A549 (cell line): ENCODE measurements around the gene PRKAR2B. TPM values are rescaled to one million over a fixed set of nuclear protein-coding genes. Genes with fewer than 3 reads are reported as not detected.

Experiments used
- ATAC-seq, 2 experiments: fragments of 200-7000 bp in 1 of 2; fragments of >200 bp in 1 of 2; cut with Nextera tagmentation in 1 of 2; cut with Tn5 transposase in 1 of 2; 3 replicates each; pipeline versions ENCODE4 v1.8.0 to v1.9.1; 2018 to 2020; ENCODE audit warnings: mild to moderate bottlenecking in 1 of 2, moderate library complexity in 1 of 2
- CTCF ChIA-PET: fragments of 300-600 bp; sonication (Branson Sonifier 250); formaldehyde crosslinking; extraction: SDS; loops from one replicate; lab custom pipeline; 2021; ENCODE audit warnings: antibody characterized with exemption, inconsistent platforms; lab: Yijun Ruan, JAX
- POLR2A ChIA-PET: fragments of 350-600 bp; formaldehyde crosslinking; extraction: SDS; loops from one replicate; lab custom pipeline; 2021; ENCODE audit warnings: antibody characterized with exemption, inconsistent platforms; lab: Yijun Ruan, JAX
- DNase-seq, 2 experiments: peaks; one replicate each; pipeline versions ENCODE4 v3.0.0 to v3.0.0-alpha.2; 2011 to 2016; ENCODE audit warnings: low read depth in 1 of 2, low spot score in 1 of 2
- FAIRE-seq: peaks from 2 replicates; lab custom pipeline; 2011; peaks lifted over from hg19 to GRCh38; lab: Jason Lieb, UNC
- H3K27ac ChIP-seq, 2 experiments: fragments of >200 bp; sonication (Bioruptor Twin); formaldehyde crosslinking; 3 replicates each; pipeline ENCODE4 v1.5.1; 2016 to 2017
- H3K4me1 ChIP-seq: fragments of >200 bp; sonication (Bioruptor Twin); formaldehyde crosslinking; 3 replicates; pipeline ENCODE4 v1.6.1; 2016
- H3K4me2 ChIP-seq: fragments of >200 bp; sonication (Bioruptor Twin); formaldehyde crosslinking; 3 replicates; pipeline ENCODE4 v1.6.1; 2016
- H3K4me3 ChIP-seq: fragments of >200 bp; sonication (Bioruptor Twin); formaldehyde crosslinking; 3 replicates; pipeline ENCODE4 v1.5.1; 2016
- H3K9me3 ChIP-seq: fragments of >200 bp; sonication (Bioruptor Twin); formaldehyde crosslinking; 3 replicates; pipeline ENCODE4 v1.6.1; 2016
- ATOH8 ChIP-seq: fragments of 250-450 bp; sonication (Bioruptor Pico); IDR thresholded peaks from 2 replicates; pipeline ENCODE4 v1.5.0; 2020; ENCODE audit warnings: low read depth, mild to moderate bottlenecking, moderate library complexity
- BCL3 ChIP-seq: fragments of >200 bp; sonication (Bioruptor Twin); formaldehyde crosslinking; IDR thresholded peaks from 3 replicates; pipeline ENCODE4 v1.6.1; 2016
- CBX8 ChIP-seq: fragments of 200-600 bp; sonication (generic); IDR thresholded peaks from 2 replicates; pipeline ENCODE4 v1.6.1; 2016
- CHD2 ChIP-seq: fragments of 150-350 bp; IDR thresholded peaks from 2 replicates; pipeline ENCODE4 v1.6.1; 2014; ENCODE audit warnings: low read length; ENCODE audit not compliant: partially characterized antibody
- CHD4 ChIP-seq: fragments of 200-600 bp; sonication (generic); IDR thresholded peaks from 2 replicates; pipeline ENCODE4 v1.6.1; 2016; ENCODE audit warnings: antibody characterized with exemption, mild to moderate bottlenecking, borderline replicate concordance
- EHF ChIP-seq: fragments of 250-450 bp; sonication (Bioruptor Pico); IDR thresholded peaks from 2 replicates; pipeline ENCODE4 v1.5.0; 2020; ENCODE audit warnings: mild to moderate bottlenecking
- GATA3 ChIP-seq: IDR thresholded peaks from 2 replicates; pipeline ENCODE4 v1.6.1; 2012; ENCODE audit warnings: borderline replicate concordance
- HES2 ChIP-seq: fragments of >200 bp; sonication (Bioruptor Twin); formaldehyde crosslinking; IDR thresholded peaks from 2 replicates; pipeline ENCODE4 v1.6.1; 2016
- HMGXB4 ChIP-seq: fragments of 250-450 bp; sonication (Bioruptor Pico); IDR thresholded peaks from 2 replicates; pipeline ENCODE4 v1.5.0; 2021; ENCODE audit warnings: mild to moderate bottlenecking, moderate library complexity, borderline replicate concordance
- JUN ChIP-seq, 2 experiments: fragments of >200 bp; sonication (Bioruptor Twin); formaldehyde crosslinking; IDR thresholded peaks; 2 replicates in 1 of 2; 3 replicates in 1 of 2; pipeline ENCODE4 v1.6.1; 2016 to 2017
- MAX ChIP-seq: IDR thresholded peaks from 2 replicates; pipeline ENCODE4 v1.6.1; 2012
- MAZ ChIP-seq: fragments of 150-350 bp; IDR thresholded peaks from 2 replicates; pipeline ENCODE4 v1.6.1; 2014; ENCODE audit warnings: antibody characterized with exemption, low read depth, low read length, borderline replicate concordance
- MYC ChIP-seq: IDR thresholded peaks from 2 replicates; pipeline ENCODE4 v1.6.1; 2012; ENCODE audit warnings: mild to moderate bottlenecking, inconsistent platforms, low read length, improper control_type of control experiment, borderline replicate concordance
- NPAS2 ChIP-seq: fragments of 250-450 bp; sonication (Bioruptor Pico); IDR thresholded peaks from 2 replicates; pipeline ENCODE4 v1.8.0; 2022; ENCODE audit warnings: mild to moderate bottlenecking, moderate library complexity, borderline replicate concordance
- NR3C1 ChIP-seq: fragments of >200 bp; sonication (Bioruptor Twin); formaldehyde crosslinking; IDR thresholded peaks from 3 replicates; pipeline ENCODE4 v1.6.1; 2017
- POLR2A ChIP-seq: IDR thresholded peaks from 2 replicates; pipeline ENCODE4 v1.6.1; 2012; ENCODE audit warnings: mild to moderate bottlenecking, low read length
- RAD21 ChIP-seq, 2 experiments: fragments of >200 bp in 1 of 2; sonication (Bioruptor Twin) in 1 of 2; formaldehyde crosslinking in 1 of 2; IDR thresholded peaks in 1 of 2; conservative IDR thresholded peaks in 1 of 2; 2 replicates in 1 of 2; 3 replicates in 1 of 2; pipeline ENCODE4 v1.6.1; 2012 to 2018; ENCODE audit warnings: inconsistent platforms in 1 of 2
- RARB ChIP-seq: fragments of 250-450 bp; sonication (Bioruptor Pico); IDR thresholded peaks from 2 replicates; pipeline ENCODE4 v1.8.0; 2021; ENCODE audit warnings: mild to moderate bottlenecking, moderate library complexity
- RCOR1 ChIP-seq: fragments of 150-350 bp; IDR thresholded peaks from 2 replicates; pipeline ENCODE4 v1.6.1; 2014; ENCODE audit warnings: antibody characterized with exemption, low read length, low read depth
- RNF2 ChIP-seq: fragments of 200-600 bp; sonication (generic); IDR thresholded peaks from 2 replicates; pipeline ENCODE4 v1.6.1; 2016; ENCODE audit warnings: low read depth, mild to moderate bottlenecking, antibody characterized with exemption, moderate library complexity, borderline replicate concordance
- SMC3 ChIP-seq: fragments of >200 bp; sonication (Bioruptor Twin); formaldehyde crosslinking; IDR thresholded peaks from 3 replicates; pipeline ENCODE4 v1.6.1; 2018; ENCODE audit warnings: inconsistent platforms
- SREBF2 ChIP-seq: fragments of 450-650 bp; IDR thresholded peaks from 2 replicates; pipeline ENCODE4 v1.6.1; 2014; ENCODE audit warnings: mild to moderate bottlenecking, moderate library complexity
- ZFP36 ChIP-seq: fragments of 450-650 bp; IDR thresholded peaks from 2 replicates; pipeline ENCODE4 v1.6.1; 2014; ENCODE audit warnings: borderline replicate concordance; ENCODE audit not compliant: partially characterized antibody
- ZNF302 ChIP-seq: fragments of 250-450 bp; sonication (Bioruptor Pico); IDR thresholded peaks from 2 replicates; pipeline ENCODE4 v1.9.0; 2021; ENCODE audit warnings: inconsistent platforms, mild to moderate bottlenecking, moderate library complexity
- ZSCAN20 ChIP-seq: fragments of 250-450 bp; sonication (Bioruptor Pico); IDR thresholded peaks from 2 replicates; pipeline ENCODE4 v1.8.0; 2022; ENCODE audit warnings: mild to moderate bottlenecking, moderate library complexity
- WGBS: methylation state at CpG from one replicate; pipeline ENCODE4 v1.1.6; 2017; ENCODE audit errors: missing lambda C conversion rate; 5-methylcytosine and 5-hydroxymethylcytosine counted together
- polyA plus RNA-seq, 4 experiments: library from polyadenylated mRNA; depleted of rRNA in 3 of 4; stranded (reverse); fragments of >200 nt; fragmentation: RNase III in 1 of 4; extraction: RNeasy Plus Mini Kit Qiagen cat#74134 plus additional on column Dnase treatment in 1 of 4; gene quantifications; 2 replicates in 3 of 4; 3 replicates in 1 of 4; pipeline ENCODE4 v1.2.3, GENCODE V29; 2011 to 2017

PRKAR2B gene
- polyA plus RNA-seq, 2 of the 4 experiments (the other 2 are of a cell fraction), result 3.6 to 4.4 TPM

- TF ChIP-seq ZSCAN20 (CRISPR knock-in tag), result no peak
These were observed 56.3 kb downstream of the PRKAR2B start (continued) for GRCh38 chr7:107100824-107101223.

- TF ChIP-seq CHD2, result no peak
- TF ChIP-seq POLR2A, result no peak
- TF ChIP-seq ATOH8 (CRISPR knock-in tag), result no peak
- no peak for TF ChIP-seq SMC3
- TF ChIP-seq ZFP36, result no peak
- no peak for TF ChIP-seq MYC
- ATAC-seq, result no peak
- POLR2A ChIA-PET, result no interaction called here
- Histone ChIP-seq H3K9me3 (no peaks in the 10 kb centered on the region), H3K27ac (no peak overlapping the region), H3K4me1 (no peaks in the 10 kb centered on the region), H3K4me2 (no peak overlapping the region), H3K4me3 (no peak overlapping the region)
- 75% methylated on average over 4 of the region's 4 CpGs for whole genome bisulfite sequencing
- CTCF ChIA-PET, result no interaction called here
- DNase-seq, result no peak
- FAIRE-seq, result no peak
These were observed 58.9 kb downstream of the PRKAR2B start for GRCh38 chr7:107103369-107103768.

GRCh38 chr7:107104801-107105200, 60.3 kb downstream of the PRKAR2B start:
- Histone ChIP-seq H3K4me3 (no peak overlapping the region), H3K4me1 (no peaks in the 10 kb centered on the region), H3K4me2 (no peak overlapping the region), H3K9me3 (no peaks in the 10 kb centered on the region), H3K27ac (no peak overlapping the region)
- no peak for TF ChIP-seq CHD4
- ChIA-PET CTCF (no interaction called here), POLR2A (no interaction called here)
- no peak for FAIRE-seq
- DNase-seq, result no peak
- no peak for ATAC-seq
- WGBS, result 60% methylated on average over 4 of the region's 4 CpGs

GRCh38 chr7:107105591-107106245, 61.2 kb downstream of the PRKAR2B start:
- FAIRE-seq, result no peak

More at GRCh38 chr7:107105591-107106245, 61.2 kb downstream of the PRKAR2B start:
- Histone ChIP-seq H3K9me3 (no peaks in the 10 kb centered on the region), H3K27ac (no peak overlapping the region), H3K4me1 (no peaks in the 10 kb centered on the region), H3K4me3 (no peak overlapping the region), H3K4me2 (no peak overlapping the region)
- ATAC-seq (no peak), DNase-seq (no peak)
- 23% methylated on average over 4 of the region's 4 CpGs for WGBS
- ChIA-PET CTCF (interaction anchor here (0.6 kb wide), 1 partner anchor 159 kb away, joined by 3 read pairs; no protein-coding TSS in a partner anchor), POLR2A (no interaction called here)
- TF ChIP-seq HMGXB4 (CRISPR knock-in tag), result no peak
- TF ChIP-seq RARB (CRISPR knock-in tag), result no peak
- TF ChIP-seq NR3C1, result no peak
- TF ChIP-seq MAZ, result no peak
- no peak for TF ChIP-seq RCOR1
- TF ChIP-seq NPAS2 (CRISPR knock-in tag), result no peak
- TF ChIP-seq HES2, result no peak
- no peak for TF ChIP-seq GATA3
- no peak for TF ChIP-seq BCL3
- TF ChIP-seq ZNF302 (CRISPR knock-in tag), result no peak
- no peak for TF ChIP-seq MAX
- TF ChIP-seq JUN (IDR thresholded peaks at IDR 0.05), result no peak
- no peak for TF ChIP-seq POLR2A
- no peak for TF ChIP-seq RAD21 (conservative IDR thresholded peaks at IDR 0.05 in 1 of 2, IDR thresholded peaks at IDR 0.05 in 1 of 2)
- TF ChIP-seq CBX8, result no peak
- TF ChIP-seq EHF (CRISPR knock-in tag), result no peak
- no peak for TF ChIP-seq SREBF2
- TF ChIP-seq SMC3, result no peak
- TF ChIP-seq ZFP36, result no peak
- no peak for TF ChIP-seq RNF2
